ENCODE data around the gene TBX1. TPM values are rescaled to one million over a fixed set of nuclear protein-coding genes. Genes with fewer than 3 reads are reported as not detected.

Gene TBX1
- total RNA-seq, 3 donors from 2014 or later: 0.96 to 9.2 (median 2.9) TPM

DNA sequence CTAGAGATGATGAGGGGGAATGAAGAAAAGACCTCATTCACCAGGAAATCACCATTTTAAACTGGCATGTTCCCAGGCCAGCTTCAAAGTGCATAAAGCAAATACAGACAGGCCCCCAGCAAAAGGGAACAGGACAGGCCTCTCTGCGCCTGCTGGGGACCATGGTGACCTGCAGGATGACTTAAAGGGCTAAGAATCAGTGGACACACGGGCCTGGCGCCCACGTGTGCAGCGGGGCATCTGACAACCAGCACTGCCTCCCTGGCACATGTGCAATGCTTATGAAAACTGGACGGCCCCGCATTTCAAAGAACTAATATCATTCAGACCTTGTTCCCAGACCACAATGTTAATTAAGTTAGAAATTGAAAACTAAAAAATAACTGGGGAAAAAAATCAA is 35.6 kb downstream of the TBX1 start:
- intact Hi-C loops (cut with DNase I; ENCODE audit: low total_unique reads): no loop called here
- Histone ChIP-seq H3K9me3 (peaks cover 0 to 5% of the 10 kb centered on the region in 2 donors), H3K27me3 (no peaks in the 10 kb centered on the region), H3K4me3 (no peak overlapping the region), H3K27ac (no peak overlapping the region), H3K4me1 (no peaks in the 10 kb centered on the region), H3K36me3 (no peaks in the 10 kb centered on the region)
- TF ChIP-seq CTCF (IDR thresholded peaks at IDR 0.05) (no peak), POLR2AphosphoS5 (IDR thresholded peaks at IDR 0.05) (no peak), POLR2A (IDR thresholded peaks at IDR 0.05) (no peak)
- no peak for DNase-seq (ENCODE audit: low spot score in 2 of 2)

DNA sequence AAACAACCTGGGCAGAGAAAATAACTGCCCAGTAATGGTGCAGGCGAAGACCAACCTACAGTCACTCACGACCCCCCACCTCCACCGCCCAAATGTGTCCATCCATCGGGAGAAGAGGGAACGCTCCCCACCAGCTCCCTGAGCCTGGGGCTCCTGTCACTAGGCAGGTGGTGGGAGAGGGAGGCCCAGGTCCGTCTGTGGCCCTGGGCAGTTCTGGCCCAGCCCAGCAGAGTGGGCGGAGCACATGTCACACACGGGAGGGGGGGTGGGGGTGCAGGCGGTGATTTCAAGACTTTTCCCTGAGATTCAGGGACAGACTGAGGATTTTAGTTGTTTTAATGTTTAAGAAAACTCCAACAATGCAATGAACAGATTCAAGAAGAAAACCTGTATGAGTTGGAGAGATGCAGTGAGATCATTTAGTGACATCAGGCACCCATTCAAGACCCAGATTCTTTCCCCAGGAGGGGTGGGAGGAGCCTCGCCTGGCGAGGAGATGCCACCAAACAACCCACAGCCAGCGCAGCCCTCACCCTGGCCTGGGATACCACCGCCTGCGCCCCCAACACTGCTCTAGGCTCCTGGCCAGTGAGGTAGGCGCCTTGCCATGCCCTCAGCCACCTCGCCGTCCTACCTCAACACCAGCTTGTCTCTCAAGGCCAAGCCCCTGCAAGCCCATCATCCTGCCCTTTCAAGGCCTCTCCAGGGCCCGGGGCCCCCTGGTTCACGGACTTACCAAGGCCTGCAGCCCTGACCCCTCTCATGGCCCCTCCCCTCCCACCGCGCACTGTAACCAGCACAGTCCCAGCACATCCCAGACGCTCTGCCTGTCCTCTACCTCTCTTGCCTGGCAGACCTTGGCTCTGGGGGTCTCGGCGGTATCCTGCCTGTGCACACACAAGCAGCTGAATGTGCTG is 36.8 kb downstream of the TBX1 start:
- TF ChIP-seq POLR2AphosphoS5 (IDR thresholded peaks at IDR 0.05): no peak
- TF ChIP-seq CTCF (IDR thresholded peaks at IDR 0.05): no peak
- no peak for TF ChIP-seq POLR2A (IDR thresholded peaks at IDR 0.05)
- H3K4me3 ChIP-seq: no peak overlapping the region
- H3K27me3 ChIP-seq: no peaks in the 10 kb centered on the region
- H3K9me3 ChIP-seq: peaks cover 0 to 3% of the 10 kb centered on the region in 2 donors
- H3K27ac ChIP-seq: no peak overlapping the region
- H3K36me3 ChIP-seq: no peaks in the 10 kb centered on the region
- intact Hi-C loops (cut with DNase I; ENCODE audit: low total_unique reads): no loop called here
- no peak for DNase-seq (ENCODE audit: low spot score in 2 of 2)
- H3K4me1 ChIP-seq: no peaks in the 10 kb centered on the region

DNA sequence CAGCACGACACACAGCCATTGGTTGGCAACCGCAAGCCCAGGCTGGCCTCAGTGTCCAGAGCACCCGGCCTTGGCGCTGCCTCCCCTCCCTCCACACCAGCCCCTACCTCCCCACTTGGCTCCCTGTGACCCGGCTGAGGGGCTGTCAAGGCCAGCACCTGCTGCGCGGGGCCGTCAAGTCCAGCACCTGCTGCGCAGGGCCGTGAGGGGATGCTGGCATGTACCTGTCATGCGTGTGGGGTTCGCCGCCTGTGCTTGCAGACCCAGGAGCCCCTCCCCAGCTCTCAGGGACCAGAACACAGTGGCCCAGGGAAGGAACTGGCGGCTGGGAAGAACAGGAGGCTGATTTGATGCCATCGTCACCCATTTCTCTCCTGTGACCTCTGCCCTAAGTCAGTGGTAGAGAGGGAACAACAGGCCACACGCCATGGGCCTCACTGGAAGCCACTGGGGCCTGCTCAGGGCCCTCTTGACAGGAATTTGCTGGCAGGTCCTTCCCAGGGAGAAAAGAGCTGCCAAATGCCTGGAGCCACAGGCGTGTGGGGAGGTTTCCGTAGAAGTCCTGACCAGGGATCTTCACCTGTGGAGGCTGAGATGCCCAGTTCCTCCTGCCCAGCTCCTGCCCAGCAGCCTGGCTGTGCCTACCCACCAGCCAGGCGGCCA is 37.6 kb downstream of the TBX1 start:
- Histone ChIP-seq H3K9me3 (no peaks in the 10 kb centered on the region), H3K36me3 (no peaks in the 10 kb centered on the region), H3K4me3 (no peak overlapping the region), H3K27me3 (no peaks in the 10 kb centered on the region), H3K27ac (peak overlapping the region in 1 of 2 donors; percentile 74), H3K4me1 (no peaks in the 10 kb centered on the region)
- intact Hi-C loops (cut with DNase I; ENCODE audit: low total_unique reads): no loop called here
- DNase-seq (ENCODE audit: low spot score in 2 of 2): no peak
- TF ChIP-seq POLR2AphosphoS5 (IDR thresholded peaks at IDR 0.05) (no peak), CTCF (IDR thresholded peaks at IDR 0.05) (no peak), POLR2A (IDR thresholded peaks at IDR 0.05) (no peak)

GRCh38 chr22:19798891-19799293 is 38.3 kb downstream of the TBX1 start:
- Histone ChIP-seq H3K4me1 (no peaks in the 10 kb centered on the region), H3K36me3 (no peaks in the 10 kb centered on the region), H3K27ac (peak overlapping the region; percentile 11 to 74), H3K9me3 (no peaks in the 10 kb centered on the region), H3K27me3 (no peaks in the 10 kb centered on the region), H3K4me3 (no peak overlapping the region)
- no peak for TF ChIP-seq POLR2A (IDR thresholded peaks at IDR 0.05)
- TF ChIP-seq POLR2AphosphoS5 (IDR thresholded peaks at IDR 0.05): no peak
- no peak for TF ChIP-seq CTCF (IDR thresholded peaks at IDR 0.05)
- no peak for DNase-seq (ENCODE audit: low spot score in 2 of 2)
- intact Hi-C loops (cut with DNase I; ENCODE audit: low total_unique reads): no loop called here
